Measurements from ENCODE around the gene RTN1.

RTN1 gene

GRCh38 chr14:59904184-59904583 lies 33.6 kb upstream of the RTN1 start:
- Histone ChIP-seq H3K36me3 (replicated peaks in 1 of 2; ENCODE audit: control insufficient read depth in 2 of 2, insufficient read depth in 2 of 2, low read length in 2 of 2) (no peaks in the 10 kb centered on the region), H2AFZ (ENCODE audit: low read length) (no peak overlapping the region), H3K9me3 (replicated peaks in 1 of 2; ENCODE audit: control insufficient read depth in 2 of 2, insufficient read depth in 1 of 2, low read depth in 1 of 2, low read length in 2 of 2) (no peaks in the 10 kb centered on the region), H3K14ac (ENCODE audit: low read length) (no peak overlapping the region), H2BK15ac (ENCODE audit: low read length) (no peak overlapping the region), H3K4me2 (ENCODE audit: insufficient read depth, low read length, poor library complexity, severe bottlenecking) (no peak overlapping the region), H4K8ac (ENCODE audit: low read depth, low read length) (no peak overlapping the region), H3K18ac (ENCODE audit: low read length) (no peak overlapping the region), H4K91ac (ENCODE audit: low read depth, low read length, poor library complexity) (no peak overlapping the region), H2BK120ac (ENCODE audit: low read depth, low read length) (no peak overlapping the region), H2BK12ac (ENCODE audit: low read length) (no peak overlapping the region), H3K79me1 (ENCODE audit: low read depth, low read length) (no peaks in the 10 kb centered on the region), H3K23ac (ENCODE audit: low read depth, low read length, poor library complexity) (no peak overlapping the region), H3K4me1 (ENCODE audit: control insufficient read depth in 2 of 2, insufficient read depth in 1 of 2, low read depth in 1 of 2, low read length in 2 of 2) (no peaks in the 10 kb centered on the region), H3K27me3 (ENCODE audit: control insufficient read depth in 3 of 3, insufficient read depth in 3 of 3, low read depth in 1 of 3, low read length in 3 of 3) (peaks cover 0 to 13% (median 0%) of the 10 kb centered on the region in 3 experiments), H3K4ac (ENCODE audit: low read length) (no peak overlapping the region), H3K9ac (ENCODE audit: low read depth, low read length, poor library complexity) (no peak overlapping the region), H2AK5ac (ENCODE audit: low read depth, low read length) (no peak overlapping the region), H2BK5ac (ENCODE audit: low read length) (no peak overlapping the region), H3K27ac (replicated peaks; ENCODE audit: low read length) (no peak overlapping the region), H3K4me3 (ENCODE audit: low read length in 2 of 2) (no peak overlapping the region)
- DNase-seq (ENCODE audit: low spot score), result no peak
- WGBS, 2 donors (ENCODE audit: extremely low coverage in 2 of 2, insufficient read length in 2 of 2, insufficient replicate concordance in 1 of 2), result no CpG with 5 or more reads among the region's 2 CpGs

GRCh38 chr14:59900556-59900955 lies 30.0 kb upstream of the RTN1 start:
- WGBS, 2 donors (ENCODE audit: extremely low coverage in 2 of 2, insufficient read length in 2 of 2, insufficient replicate concordance in 1 of 2), result no CpG with 5 or more reads among the region's 3 CpGs
- Histone ChIP-seq H3K79me1 (ENCODE audit: low read depth, low read length) (no peaks in the 10 kb centered on the region), H3K4ac (ENCODE audit: low read length) (no peak overlapping the region)

GRCh38 chr14:59897757-59898383 lies 27.3 kb upstream of the RTN1 start:
- no CpG with 5 or more reads among the region's 8 CpGs for WGBS, 2 donors (ENCODE audit: extremely low coverage in 2 of 2, insufficient read length in 2 of 2, insufficient replicate concordance in 1 of 2)
- H2BK5ac ChIP-seq (ENCODE audit: low read length), result no peak overlapping the region
- H4K91ac ChIP-seq (ENCODE audit: low read depth, low read length, poor library complexity), result no peak overlapping the region
- no peak overlapping the region for H3K18ac ChIP-seq (ENCODE audit: low read length)
- H2BK12ac ChIP-seq (ENCODE audit: low read length), result no peak overlapping the region
- H3K4me3 ChIP-seq (ENCODE audit: low read length in 2 of 2), result no peak overlapping the region
- no peak overlapping the region for H3K14ac ChIP-seq (ENCODE audit: low read length)
- H3K4me1 ChIP-seq (ENCODE audit: control insufficient read depth in 2 of 2, insufficient read depth in 1 of 2, low read depth in 1 of 2, low read length in 2 of 2), result no peaks in the 10 kb centered on the region
- no peak overlapping the region for H2AK5ac ChIP-seq (ENCODE audit: low read depth, low read length)
- no peak overlapping the region for H3K23ac ChIP-seq (ENCODE audit: low read depth, low read length, poor library complexity)
- no peak overlapping the region for H2BK120ac ChIP-seq (ENCODE audit: low read depth, low read length)
- no peaks in the 10 kb centered on the region for H3K79me1 ChIP-seq (ENCODE audit: low read depth, low read length)
- no peak overlapping the region for H3K4me2 ChIP-seq (ENCODE audit: insufficient read depth, low read length, poor library complexity, severe bottlenecking)
- no peak overlapping the region for H3K9ac ChIP-seq (ENCODE audit: low read depth, low read length, poor library complexity)
- no peaks in the 10 kb centered on the region for H3K36me3 ChIP-seq (replicated peaks in 1 of 2; ENCODE audit: control insufficient read depth in 2 of 2, insufficient read depth in 2 of 2, low read length in 2 of 2)
- no peak overlapping the region for H2BK15ac ChIP-seq (ENCODE audit: low read length)
- H3K9me3 ChIP-seq (replicated peaks in 1 of 2; ENCODE audit: control insufficient read depth in 2 of 2, insufficient read depth in 1 of 2, low read depth in 1 of 2, low read length in 2 of 2), result no peaks in the 10 kb centered on the region
- no peak overlapping the region for H3K27ac ChIP-seq (replicated peaks; ENCODE audit: low read length)
- DNase-seq (ENCODE audit: low spot score), result no peak
- H3K4ac ChIP-seq (ENCODE audit: low read length), result no peak overlapping the region
- H4K8ac ChIP-seq (ENCODE audit: low read depth, low read length), result no peak overlapping the region
- H3K27me3 ChIP-seq (ENCODE audit: control insufficient read depth in 3 of 3, insufficient read depth in 3 of 3, low read depth in 1 of 3, low read length in 3 of 3), result peaks cover 0 to 15% (median 0%) of the 10 kb centered on the region in 3 experiments
- no peak overlapping the region for H2AFZ ChIP-seq (ENCODE audit: low read length)

More at GRCh38 chr14:59900556-59900955, 30.0 kb upstream of the RTN1 start:
- H3K36me3 ChIP-seq (replicated peaks in 1 of 2; ENCODE audit: control insufficient read depth in 2 of 2, insufficient read depth in 2 of 2, low read length in 2 of 2), result no peaks in the 10 kb centered on the region
- no peak overlapping the region for H2AFZ ChIP-seq (ENCODE audit: low read length)
- no peak overlapping the region for H2BK15ac ChIP-seq (ENCODE audit: low read length)
- DNase-seq (ENCODE audit: low spot score), result no peak
- no peak overlapping the region for H3K23ac ChIP-seq (ENCODE audit: low read depth, low read length, poor library complexity)
- no peak overlapping the region for H2AK5ac ChIP-seq (ENCODE audit: low read depth, low read length)
- no peak overlapping the region for H3K9ac ChIP-seq (ENCODE audit: low read depth, low read length, poor library complexity)
- no peak overlapping the region for H4K91ac ChIP-seq (ENCODE audit: low read depth, low read length, poor library complexity)
- peaks cover 0 to 18% (median 0%) of the 10 kb centered on the region in 3 experiments for H3K27me3 ChIP-seq (ENCODE audit: control insufficient read depth in 3 of 3, insufficient read depth in 3 of 3, low read depth in 1 of 3, low read length in 3 of 3)
- H3K4me3 ChIP-seq (ENCODE audit: low read length in 2 of 2), result no peak overlapping the region
- no peak overlapping the region for H2BK120ac ChIP-seq (ENCODE audit: low read depth, low read length)
- H3K4me1 ChIP-seq (ENCODE audit: control insufficient read depth in 2 of 2, insufficient read depth in 1 of 2, low read depth in 1 of 2, low read length in 2 of 2), result no peaks in the 10 kb centered on the region
- no peak overlapping the region for H3K18ac ChIP-seq (ENCODE audit: low read length)
- H3K9me3 ChIP-seq (replicated peaks in 1 of 2; ENCODE audit: control insufficient read depth in 2 of 2, insufficient read depth in 1 of 2, low read depth in 1 of 2, low read length in 2 of 2), result no peaks in the 10 kb centered on the region
- no peak overlapping the region for H2BK12ac ChIP-seq (ENCODE audit: low read length)
- no peak overlapping the region for H3K14ac ChIP-seq (ENCODE audit: low read length)
- no peak overlapping the region for H4K8ac ChIP-seq (ENCODE audit: low read depth, low read length)
- H3K4me2 ChIP-seq (ENCODE audit: insufficient read depth, low read length, poor library complexity, severe bottlenecking), result no peak overlapping the region
- H2BK5ac ChIP-seq (ENCODE audit: low read length), result no peak overlapping the region
- H3K27ac ChIP-seq (replicated peaks; ENCODE audit: low read length), result no peak overlapping the region

GRCh38 chr14:59895721-59896120 lies 25.1 kb upstream of the RTN1 start:
- no peak overlapping the region for H3K4ac ChIP-seq (ENCODE audit: low read length)
- H3K14ac ChIP-seq (ENCODE audit: low read length), result no peak overlapping the region
- DNase-seq (ENCODE audit: low spot score), result no peak
- no peaks in the 10 kb centered on the region for H3K36me3 ChIP-seq (replicated peaks in 1 of 2; ENCODE audit: control insufficient read depth in 2 of 2, insufficient read depth in 2 of 2, low read length in 2 of 2)
- no peak overlapping the region for H4K91ac ChIP-seq (ENCODE audit: low read depth, low read length, poor library complexity)
- no peak overlapping the region for H4K8ac ChIP-seq (ENCODE audit: low read depth, low read length)
- H3K27ac ChIP-seq (replicated peaks; ENCODE audit: low read length), result no peak overlapping the region
- no peak overlapping the region for H2BK5ac ChIP-seq (ENCODE audit: low read length)
- no peak overlapping the region for H3K4me2 ChIP-seq (ENCODE audit: insufficient read depth, low read length, poor library complexity, severe bottlenecking)
- H2AFZ ChIP-seq (ENCODE audit: low read length), result no peak overlapping the region
- H3K9ac ChIP-seq (ENCODE audit: low read depth, low read length, poor library complexity), result no peak overlapping the region
- H3K79me1 ChIP-seq (ENCODE audit: low read depth, low read length), result no peaks in the 10 kb centered on the region
- no peak overlapping the region for H2BK12ac ChIP-seq (ENCODE audit: low read length)
- no peak overlapping the region for H2AK5ac ChIP-seq (ENCODE audit: low read depth, low read length)
- H3K27me3 ChIP-seq (ENCODE audit: control insufficient read depth in 3 of 3, insufficient read depth in 3 of 3, low read depth in 1 of 3, low read length in 3 of 3), result peaks cover 0 to 13% (median 0%) of the 10 kb centered on the region in 3 experiments
- no peaks in the 10 kb centered on the region for H3K9me3 ChIP-seq (replicated peaks in 1 of 2; ENCODE audit: control insufficient read depth in 2 of 2, insufficient read depth in 1 of 2, low read depth in 1 of 2, low read length in 2 of 2)
- H3K18ac ChIP-seq (ENCODE audit: low read length), result no peak overlapping the region
- no peak overlapping the region for H2BK120ac ChIP-seq (ENCODE audit: low read depth, low read length)
- no CpG with 5 or more reads among the region's 1 CpG for WGBS, 2 donors (ENCODE audit: extremely low coverage in 2 of 2, insufficient read length in 2 of 2, insufficient replicate concordance in 1 of 2)
- no peak overlapping the region for H3K4me3 ChIP-seq (ENCODE audit: low read length in 2 of 2)
- H2BK15ac ChIP-seq (ENCODE audit: low read length), result no peak overlapping the region
- H3K4me1 ChIP-seq (ENCODE audit: control insufficient read depth in 2 of 2, insufficient read depth in 1 of 2, low read depth in 1 of 2, low read length in 2 of 2), result no peaks in the 10 kb centered on the region
- H3K23ac ChIP-seq (ENCODE audit: low read depth, low read length, poor library complexity), result no peak overlapping the region
